HCT116 (cell line): ENCODE data around the gene DDX39A. TPM values are rescaled to one million over a fixed set of nuclear protein-coding genes. Genes with fewer than 3 reads are reported as not detected.

Source experiments
- ATAC-seq: fragments of 200-7000 bp; cut with Tn5 transposase; 2 replicates; pipeline ENCODE4 v1.9.1; 2020; ENCODE audit warnings: mild to moderate bottlenecking, moderate library complexity
- BruUV-seq: library from RNA; stranded (reverse); fragments of 400-500 nt; replicated peaks from 2 replicates; lab custom pipeline; 2021; lab: Mats Ljungman, UMichigan
- CTCF ChIA-PET: fragments of 300-600 bp; sonication (Branson Sonifier 250); formaldehyde crosslinking; loops from one replicate; lab custom pipeline; 2021; ENCODE audit warnings: antibody characterized with exemption; lab: Charles Lee
- POLR2A ChIA-PET: fragments of 300-600, 350-600 bp; sonication (Branson Sonifier 250); formaldehyde crosslinking; loops from one replicate; lab custom pipeline; 2021; ENCODE audit warnings: antibody characterized with exemption; lab: Charles Lee
- RAD21 ChIA-PET, 2 experiments: fragments of 300-600 bp; sonication (Branson Sonifier 250); formaldehyde crosslinking; loops; one replicate each; lab custom pipeline; 2023; ENCODE audit warnings: low total read pairs in 2 of 2; ENCODE audit not compliant: uncharacterized antibody in 2 of 2, unreplicated experiment in 2 of 2, low non-redundant PET in 1 of 2; lab: Charles Lee
- DNase-seq: peaks from one replicate; pipeline ENCODE4 v3.0.0-alpha.2; 2010; ENCODE audit warnings: low read depth, low spot score
- H2AFZ ChIP-seq: fragments of 200-600 bp; shearing (Covaris generic), sonication (generic); 2 replicates; pipeline ENCODE4 v1.6.1; 2017; ENCODE audit warnings: low read depth, mixed run types, mixed read lengths, antibody characterized with exemption, low read length; ENCODE audit not compliant: poor library complexity, severe bottlenecking
- H3K27ac ChIP-seq: 2 replicates; pipeline ENCODE4 v1.5.1; 2012; ENCODE audit warnings: low read depth, low read length
- H3K27me3 ChIP-seq: fragments of 200-600 bp; sonication (generic); 2 replicates; pipeline ENCODE4 v1.6.1; 2016; ENCODE audit warnings: mixed run types, low read length, mixed read lengths; ENCODE audit not compliant: insufficient read depth
- H3K36me3 ChIP-seq, 2 experiments: fragments of 200-500 bp in 1 of 2; fragments of 200-600 bp in 1 of 2; sonication (Bioruptor generic) in 1 of 2; sonication (generic) in 1 of 2; 2 replicates each; pipeline versions ENCODE4 v1.5.1 to v1.6.1; 2014 to 2016; ENCODE audit warnings: low read length in 2 of 2, inconsistent platforms in 1 of 2, mixed read lengths in 1 of 2, mixed run types in 1 of 2; ENCODE audit not compliant: insufficient read depth in 2 of 2, control insufficient read depth in 1 of 2
- H3K4me1 ChIP-seq, 2 experiments: fragments of 200-600 bp in 1 of 2; sonication (generic) in 1 of 2; 2 replicates each; pipeline versions ENCODE4 v1.5.1 to v1.6.1; 2012 to 2017; ENCODE audit warnings: low read length in 2 of 2, inconsistent platforms in 1 of 2, mild to moderate bottlenecking in 1 of 2, mixed read lengths in 1 of 2, mixed run types in 1 of 2, moderate library complexity in 1 of 2; ENCODE audit not compliant: insufficient read depth in 2 of 2, control insufficient read depth in 1 of 2
- H3K4me2 ChIP-seq: fragments of 200-600 bp; sonication (generic); 2 replicates; pipeline ENCODE4 v1.6.1; 2017; ENCODE audit warnings: mixed run types, low read length, mixed read lengths
- H3K4me3 ChIP-seq, 2 experiments: fragments of 200-600 bp in 1 of 2; sonication (generic) in 1 of 2; replicated peaks in 1 of 2; 2 replicates each; pipeline ENCODE4 v1.5.1; 2011 to 2016; ENCODE audit warnings: low read length in 2 of 2, control low read depth in 1 of 2, low read depth in 1 of 2, mild to moderate bottlenecking in 1 of 2, mixed read lengths in 1 of 2, mixed run types in 1 of 2
- H3K79me2 ChIP-seq: fragments of 200-600 bp; sonication (generic); 2 replicates; pipeline ENCODE4 v1.6.1; 2017; ENCODE audit warnings: mild to moderate bottlenecking, mixed run types, low read length, moderate library complexity, mixed read lengths; ENCODE audit not compliant: insufficient read depth
- H3K9ac ChIP-seq: fragments of 200-600 bp; sonication (generic); 2 replicates; pipeline ENCODE4 v1.6.1; 2016; ENCODE audit warnings: low read length, mixed read lengths
- H3K9me2 ChIP-seq: fragments of 200-600 bp; sonication (generic), shearing (Covaris generic); 2 replicates; pipeline ENCODE4 v1.6.1; 2017; ENCODE audit warnings: mixed run types, mild to moderate bottlenecking, moderate library complexity; ENCODE audit not compliant: insufficient read depth
- H3K9me3 ChIP-seq, 2 experiments: fragments of 200-500 bp in 1 of 2; fragments of 200-600 bp in 1 of 2; sonication (Bioruptor generic) in 1 of 2; sonication (generic) in 1 of 2; 2 replicates each; pipeline ENCODE4 v1.6.1; 2014 to 2017; ENCODE audit warnings: low read length in 2 of 2, mixed read lengths in 2 of 2, inconsistent platforms in 1 of 2, low read depth in 1 of 2, mild to moderate bottlenecking in 1 of 2, mixed run types in 1 of 2, moderate library complexity in 1 of 2; ENCODE audit not compliant: control insufficient read depth in 1 of 2, insufficient read depth in 1 of 2
- H4K20me1 ChIP-seq: fragments of 200-600 bp; sonication (generic), shearing (Covaris generic); 2 replicates; pipeline ENCODE4 v1.6.1; 2017; ENCODE audit warnings: mixed run types, mild to moderate bottlenecking, moderate library complexity; ENCODE audit not compliant: insufficient read depth
- ATF3 ChIP-seq: IDR thresholded peaks from 2 replicates; pipeline ENCODE4 v1.6.1; 2012
- CEBPB ChIP-seq: IDR thresholded peaks from 2 replicates; pipeline ENCODE4 v1.6.1; 2012; ENCODE audit warnings: low read depth
- CTCF ChIP-seq, 3 experiments: fragments of 200-600 bp in 1 of 3; sonication (generic) in 1 of 3; IDR thresholded peaks in 2 of 3; conservative IDR thresholded peaks in 1 of 3; 2 replicates each; pipeline ENCODE4 v1.5.1; 2012 to 2017; ENCODE audit warnings: low read depth in 2 of 3, low read length in 2 of 3, antibody characterized with exemption in 1 of 3, borderline replicate concordance in 1 of 3, control low read depth in 1 of 3, mild to moderate bottlenecking in 1 of 3, mixed read lengths in 1 of 3, mixed run types in 1 of 3, moderate library complexity in 1 of 3; ENCODE audit not compliant: insufficient read depth in 1 of 3
- EGR1 ChIP-seq: IDR thresholded peaks from 2 replicates; pipeline ENCODE4 v1.6.1; 2012; ENCODE audit warnings: low read depth
- ELF1 ChIP-seq: IDR thresholded peaks from 2 replicates; pipeline ENCODE4 v1.6.1; 2012; ENCODE audit warnings: low read depth, borderline replicate concordance
- EZH2 ChIP-seq: fragments of 200-600 bp; sonication (generic); IDR thresholded peaks from 2 replicates; pipeline ENCODE4 v1.6.1; 2017; ENCODE audit warnings: antibody characterized with exemption, mixed run types
- EZH2phosphoT487 ChIP-seq: fragments of 200-600 bp; IDR thresholded peaks from 2 replicates; pipeline ENCODE4 v1.6.1; 2018; ENCODE audit warnings: antibody characterized with exemption, borderline replicate concordance
- JUND ChIP-seq: IDR thresholded peaks from 2 replicates; pipeline ENCODE4 v1.6.1; 2012
- POLR2A ChIP-seq: IDR thresholded peaks from 2 replicates; pipeline ENCODE4 v1.7.0; 2011; ENCODE audit warnings: borderline replicate concordance; ENCODE audit not compliant: insufficient read depth, insufficient read length; ENCODE audit errors: extremely low read depth
- POLR2AphosphoS5 ChIP-seq: IDR thresholded peaks from 2 replicates; pipeline ENCODE4 v1.6.1; 2011; ENCODE audit warnings: mild to moderate bottlenecking, low read depth, low read length, moderate library complexity
- RAD21 ChIP-seq: IDR thresholded peaks from 2 replicates; pipeline ENCODE4 v1.6.1; 2012; ENCODE audit warnings: low read depth, mild to moderate bottlenecking
- REST ChIP-seq: IDR thresholded peaks from 2 replicates; pipeline ENCODE4 v1.6.1; 2012; ENCODE audit warnings: low read depth
- SP1 ChIP-seq: IDR thresholded peaks from 2 replicates; pipeline ENCODE4 v1.6.1; 2012; ENCODE audit warnings: low read depth
- SRF ChIP-seq: IDR thresholded peaks from 2 replicates; pipeline ENCODE4 v1.6.1; 2012; ENCODE audit warnings: low read depth
- YY1 ChIP-seq: IDR thresholded peaks from 2 replicates; pipeline ENCODE4 v1.6.1; 2011; ENCODE audit warnings: low read length, low read depth, moderate library complexity, mild to moderate bottlenecking; ENCODE audit not compliant: insufficient replicate concordance; ENCODE audit errors: extremely low read depth
- ZFX ChIP-seq: fragments of 450-650 bp; IDR thresholded peaks from 2 replicates; pipeline ENCODE4 v1.6.1; 2017
- intact Hi-C: fragments of 100-400 bp; cut with micrococcal nuclease; formaldehyde crosslinking; loops from 2 replicates; pipeline ENCODE4 v1.10.0; 2022
- total RNA-seq: library from RNA; stranded (reverse); gene quantifications from one replicate; pipeline ENCODE4 v1.2.1, GENCODE V29; 2021; ENCODE audit not compliant: unreplicated experiment

The DDX39A gene
- total RNA-seq, 1 experiment from 2014 or later = 152 TPM

GRCh38 chr19:14430712-14431111, 11.6 kb upstream of the DDX39A start:
- Histone ChIP-seq H3K4me3 (no peak overlapping the region), H3K27me3 (no peaks in the 10 kb centered on the region), H3K9me3 (no peaks in the 10 kb centered on the region), H4K20me1 (no peaks in the 10 kb centered on the region), H3K9me2 (no peaks in the 10 kb centered on the region), H3K36me3 (no peaks in the 10 kb centered on the region)
- intact Hi-C loops = loop anchor here (10.0 kb wide), 1 partner anchor 54 kb away; no protein-coding TSS in a partner anchor
- TF ChIP-seq SRF (no peak), ZFX (no peak), EGR1 (no peak), POLR2AphosphoS5 (no peak), CTCF (IDR thresholded peaks at IDR 0.05 in 2 of 3, conservative IDR thresholded peaks at IDR 0.05 in 1 of 3; ENCODE audit: borderline replicate concordance in 1 of 3, insufficient read depth in 1 of 3, low read depth in 2 of 3, low read length in 2 of 3) (no peak), YY1 (no peak), EZH2 (no peak), JUND (no peak), REST (no peak), SP1 (no peak), POLR2A (no peak), ELF1 (no peak), RAD21 (no peak), EZH2phosphoT487 (no peak), ATF3 (no peak), CEBPB (no peak)
- TF ChIP-seq, all 23 proteins: peak for 0
- Histone ChIP-seq H2AFZ (no peak overlapping the region), H3K79me2 (peaks cover 23% of the 10 kb centered on the region), H3K4me1 (peaks cover 21 to 37% of the 10 kb centered on the region in 2 experiments), H3K27ac (no peak overlapping the region), H3K4me2 (no peak overlapping the region), H3K9ac (no peak overlapping the region)
- ChIA-PET RAD21 (no interaction called here), POLR2A (no interaction called here), CTCF (no interaction called here)
- no peak for ATAC-seq
- BruUV-seq = no TSS peak
- DNase-seq = no peak
